K562 (cell line): ENCODE measurements around the gene CTPS2. TPM values are rescaled to one million over a fixed set of nuclear protein-coding genes. Genes with fewer than 3 reads are reported as not detected.

Experiments used
- ATAC-seq: fragments of 200-7000 bp; cut with Tn5 transposase; 3 replicates; pipeline ENCODE4 v1.9.1; 2020; ENCODE audit warnings: moderate library complexity
- BruUV-seq: library from RNA; stranded (reverse); fragments of 400-500 nt; replicated peaks from 2 replicates; lab custom pipeline; 2021; lab: Mats Ljungman, UMichigan
- CTCF ChIA-PET: fragments of 300-600 bp; formaldehyde crosslinking; extraction: SDS; loops from one replicate; lab custom pipeline; 2021; ENCODE audit warnings: low intra/inter-chr PET ratio; lab: Yijun Ruan, JAX
- POLR2A ChIA-PET: fragments of 300-600, 350-650 bp; sonication (Branson Sonifier 250); formaldehyde crosslinking; extraction: SDS; loops from one replicate; lab custom pipeline; 2021; ENCODE audit warnings: antibody characterized with exemption, inconsistent platforms; lab: Yijun Ruan, JAX
- DNase-seq, 4 experiments: peaks; one replicate each; pipeline versions ENCODE4 v3.0.0 to v3.0.0-alpha.2; 2011 to 2018; ENCODE audit warnings: low spot score in 3 of 4, mixed read lengths in 3 of 4; ENCODE audit errors: extremely low read depth in 1 of 4
- FAIRE-seq: peaks from 2 replicates; lab custom pipeline; 2011; peaks lifted over from hg19 to GRCh38; lab: Jason Lieb, UNC
- H2AFZ ChIP-seq: 2 replicates; pipeline ENCODE4 v1.6.0; 2011; ENCODE audit warnings: low read depth, low read length, control low read depth, inconsistent platforms
- H3K27ac ChIP-seq: fragments of 200-600 bp; 3 replicates; pipeline ENCODE4 v1.8.0; 2011; ENCODE audit warnings: low read depth, mild to moderate bottlenecking, control low read depth, inconsistent platforms, low read length, moderate library complexity, mixed read lengths; ENCODE audit errors: extremely low read depth
- H3K27me3 ChIP-seq, 2 experiments: fragments of 300-600 bp in 1 of 2; 2 replicates in 1 of 2; 3 replicates in 1 of 2; pipeline versions ENCODE4 v1.6.0 to v1.8.0; 2011; ENCODE audit warnings: inconsistent platforms in 2 of 2, low read length in 2 of 2, mild to moderate bottlenecking in 1 of 2, mixed read lengths in 1 of 2, moderate library complexity in 1 of 2; ENCODE audit not compliant: control insufficient read depth in 2 of 2, insufficient read depth in 2 of 2
- H3K36me3 ChIP-seq: fragments of 300-600 bp; 3 replicates; pipeline ENCODE4 v1.8.0; 2011; ENCODE audit warnings: mild to moderate bottlenecking, low read length, inconsistent platforms; ENCODE audit not compliant: control insufficient read depth, insufficient read depth
- H3K4me1 ChIP-seq, 2 experiments: fragments of 200-600 bp in 1 of 2; replicated peaks in 1 of 2; 2 replicates in 1 of 2; 3 replicates in 1 of 2; pipeline versions ENCODE4 v1.5.1 to v1.8.0; 2011; ENCODE audit warnings: inconsistent platforms in 2 of 2, low read length in 2 of 2, mild to moderate bottlenecking in 1 of 2, mixed read lengths in 1 of 2, moderate library complexity in 1 of 2; ENCODE audit not compliant: control insufficient read depth in 2 of 2, insufficient read depth in 2 of 2
- H3K4me2 ChIP-seq: 2 replicates; pipeline ENCODE4 v1.6.1; 2011; ENCODE audit warnings: low read length, control low read depth, inconsistent platforms, mixed read lengths; ENCODE audit not compliant: insufficient read depth
- H3K4me3 ChIP-seq: fragments of 200-600 bp; sonication (generic), shearing (Covaris generic); 2 replicates; pipeline ENCODE4 v1.5.1; 2016; ENCODE audit warnings: control low read depth, inconsistent platforms
- H3K79me2 ChIP-seq: fragments of 200-600 bp; 3 replicates; pipeline ENCODE4 v1.8.0; 2011; ENCODE audit warnings: low read length, inconsistent platforms; ENCODE audit not compliant: control insufficient read depth, insufficient read depth
- H3K9ac ChIP-seq, 2 experiments: 2 replicates each; pipeline versions ENCODE4 v1.6.0 to v1.6.1; 2011; ENCODE audit warnings: low read depth in 2 of 2, low read length in 2 of 2, control low read depth in 1 of 2, inconsistent platforms in 1 of 2, mild to moderate bottlenecking in 1 of 2, mixed read lengths in 1 of 2; ENCODE audit not compliant: insufficient read depth in 1 of 2
- H3K9me1 ChIP-seq: one replicate; pipeline ENCODE4 v1.6.0; 2011; ENCODE audit warnings: inconsistent platforms, mild to moderate bottlenecking, low read length, moderate library complexity; ENCODE audit not compliant: control insufficient read depth, insufficient read depth
- H3K9me3 ChIP-seq: replicated peaks from 2 replicates; pipeline ENCODE4 v1.5.1; 2011; ENCODE audit warnings: low read depth, low read length, inconsistent platforms; ENCODE audit not compliant: control insufficient read depth, insufficient read depth
- H4K20me1 ChIP-seq: replicated peaks from 2 replicates; pipeline ENCODE4 v1.6.1; 2011; ENCODE audit warnings: low read length, inconsistent platforms, mixed read lengths; ENCODE audit not compliant: control insufficient read depth, insufficient read depth
- HMGN3 ChIP-seq: IDR thresholded peaks from 2 replicates; pipeline ENCODE4 v1.6.1; 2011; ENCODE audit warnings: borderline replicate concordance, low read depth, mild to moderate bottlenecking, mixed read lengths, low read length; ENCODE audit not compliant: insufficient read length; ENCODE audit errors: extremely low read depth
- KHSRP ChIP-seq: fragments of 450-650 bp; IDR thresholded peaks from 2 replicates; pipeline ENCODE4 v1.6.1; 2017
- PURB ChIP-seq: sonication (generic); formaldehyde crosslinking; IDR thresholded peaks from 2 replicates; pipeline ENCODE4 v1.9.0; 2021; ENCODE audit warnings: low read depth, mild to moderate bottlenecking, missing genetic modification reagents
- RBM15 ChIP-seq: fragments of 200-400 bp; formaldehyde crosslinking; IDR thresholded peaks from 2 replicates; pipeline ENCODE4 v1.6.1; 2018; ENCODE audit warnings: mild to moderate bottlenecking, low read length, moderate library complexity; ENCODE audit not compliant: insufficient read depth
- RFX5 ChIP-seq: IDR thresholded peaks from 2 replicates; pipeline ENCODE4 v1.6.1; 2011; ENCODE audit warnings: low read depth, mild to moderate bottlenecking, improper control_type of control experiment, low read length
- SETDB1 ChIP-seq: IDR thresholded peaks from one replicate; pipeline ENCODE4 v1.6.1; 2012; ENCODE audit warnings: low read length, control low read depth, inconsistent platforms
- SNIP1 ChIP-seq: fragments of 450-650 bp; IDR thresholded peaks from 2 replicates; pipeline ENCODE4 v1.7.1; 2017; ENCODE audit warnings: low read depth, mild to moderate bottlenecking
- SP1 ChIP-seq: sonication (generic); formaldehyde crosslinking; IDR thresholded peaks from 2 replicates; pipeline ENCODE4 v1.8.1; 2022; ENCODE audit warnings: mild to moderate bottlenecking, missing genetic modification reagents
- SRSF9 ChIP-seq: fragments of 200-400 bp; formaldehyde crosslinking; IDR thresholded peaks from 2 replicates; pipeline ENCODE4 v1.6.1; 2017; ENCODE audit warnings: low read depth, low read length, borderline replicate concordance
- STAG1 ChIP-seq: sonication (generic); formaldehyde crosslinking; IDR thresholded peaks from 2 replicates; pipeline ENCODE4 v1.5.0; 2020; ENCODE audit warnings: missing genetic modification reagents, borderline replicate concordance
- ZNF408 ChIP-seq: fragments of 250-450 bp; sonication (Bioruptor Pico); IDR thresholded peaks from 2 replicates; pipeline ENCODE4 v1.4.0; 2020; ENCODE audit warnings: low read depth, mild to moderate bottlenecking, moderate library complexity
- ZNF699 ChIP-seq: fragments of 250-450 bp; sonication (Bioruptor Pico); IDR thresholded peaks from 2 replicates; pipeline ENCODE4 v1.8.0; 2021; ENCODE audit warnings: mild to moderate bottlenecking, moderate library complexity; ENCODE audit not compliant: insufficient replicate concordance
- WGBS: fragments of 100-300 bp; shearing (Covaris generic); methylation state at CpG from one replicate; pipeline ENCODE4 v1.1.6; 2016; ENCODE audit warnings: low coverage, mixed read lengths; ENCODE audit not compliant: insufficient coverage; ENCODE audit errors: missing lambda C conversion rate; 5-methylcytosine and 5-hydroxymethylcytosine counted together
- in situ Hi-C: fragments of 300-500 bp; cut with MboI; formaldehyde crosslinking; loops from 4 replicates; pipeline ENCODE4 v1.15.0; 2018; ENCODE audit warnings: inconsistent platforms, mixed read lengths
- intact Hi-C: fragments of 100-400 bp; cut with micrococcal nuclease; formaldehyde crosslinking; loops from 2 replicates; pipeline ENCODE4 v1.14.2; 2022
- polyA plus RNA-seq, 8 experiments: library from polyadenylated mRNA; depleted of rRNA in 4 of 8; stranded (reverse) in 5 of 8; unstranded in 3 of 8; fragments of >200 nt; fragmentation: Nextera tagmentation in 2 of 8; fragmentation: Illumina TruSeq in 1 of 8; extraction: Ambion mirVana in 2 of 8; extraction: Trizol in 1 of 8; gene quantifications; 2 replicates each; pipeline versions ENCODE4 v1.2.1 to v1.2.3, GENCODE V29; 2011 to 2014; ENCODE audit warnings: inconsistent platforms in 1 of 8, missing spikeins in 1 of 8
- total RNA-seq, 7 experiments: library from RNA; depleted of rRNA in 6 of 7; stranded (reverse); fragments of >200 nt in 6 of 7; fragmentation: Illumina TruSeq in 2 of 7; extraction: Trizol in 2 of 7; gene quantifications; 2 replicates each; pipeline versions ENCODE4 v1.2.1 to v1.2.3, GENCODE V29; 2011 to 2021; ENCODE audit warnings: low replicate concordance in 1 of 7
- TF ChIP-seq, protein P1 (sequence below): fragments of 250-450 bp; sonication (Bioruptor Pico); IDR thresholded peaks from 2 replicates; pipeline ENCODE4 v1.5.0; 2021; ENCODE audit warnings: mild to moderate bottlenecking, moderate library complexity
- TF ChIP-seq, protein P2 (sequence below): sonication (generic); formaldehyde crosslinking; IDR thresholded peaks from 2 replicates; pipeline ENCODE4 v1.8.0; 2022; ENCODE audit warnings: mild to moderate bottlenecking, missing genetic modification reagents
- TF ChIP-seq, protein P3 (sequence below): fragments of 450-650 bp; formaldehyde crosslinking; IDR thresholded peaks from 2 replicates; pipeline ENCODE4 v1.4.0; 2020; ENCODE audit warnings: mild to moderate bottlenecking, moderate library complexity
- TF ChIP-seq, protein P4 (sequence below): IDR thresholded peaks from 2 replicates; pipeline ENCODE4 v1.6.1; 2011; ENCODE audit not compliant: insufficient read length; ENCODE audit errors: extremely low read depth

Gene CTPS2
- total and polyA plus RNA-seq, 9 of the 15 experiments (the other 6 are each of a cell fraction or from before 2014, with no cell fraction given): 5.4 to 19.5 (median 14.1) TPM

DNA sequence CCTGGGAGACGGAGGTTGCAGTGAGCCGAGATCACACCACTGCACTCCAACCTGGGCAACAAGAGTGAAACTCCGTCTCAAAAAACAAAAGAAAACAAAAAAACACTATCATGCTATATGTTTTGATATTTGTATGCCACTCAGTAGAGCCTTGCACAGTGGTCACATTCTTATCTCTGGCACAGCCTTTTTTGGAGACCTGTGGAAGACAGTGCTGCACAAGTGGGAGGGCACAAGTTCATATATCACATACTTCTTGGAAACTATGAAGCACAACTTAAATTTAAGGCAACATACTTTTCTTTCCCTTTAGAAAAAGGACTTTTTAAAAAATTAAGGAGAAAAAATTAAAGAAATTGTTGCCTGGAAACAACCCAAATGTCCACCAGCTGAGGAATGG lies 76.9 kb downstream of the CTPS2 start:
- in situ Hi-C loops: no loop called here
- TF ChIP-seq ZNF699 (CRISPR knock-in tag) (no peak), STAG1 (no peak), RFX5 (no peak), SP1 (CRISPR knock-in tag) (no peak), ZNF408 (CRISPR knock-in tag) (no peak), KHSRP (no peak), HMGN3 (no peak), SNIP1 (no peak), PURB (CRISPR knock-in tag) (no peak), SRSF9 (no peak), RBM15 (no peak), SETDB1 (no peak)
- TF ChIP-seq, protein P1, sequence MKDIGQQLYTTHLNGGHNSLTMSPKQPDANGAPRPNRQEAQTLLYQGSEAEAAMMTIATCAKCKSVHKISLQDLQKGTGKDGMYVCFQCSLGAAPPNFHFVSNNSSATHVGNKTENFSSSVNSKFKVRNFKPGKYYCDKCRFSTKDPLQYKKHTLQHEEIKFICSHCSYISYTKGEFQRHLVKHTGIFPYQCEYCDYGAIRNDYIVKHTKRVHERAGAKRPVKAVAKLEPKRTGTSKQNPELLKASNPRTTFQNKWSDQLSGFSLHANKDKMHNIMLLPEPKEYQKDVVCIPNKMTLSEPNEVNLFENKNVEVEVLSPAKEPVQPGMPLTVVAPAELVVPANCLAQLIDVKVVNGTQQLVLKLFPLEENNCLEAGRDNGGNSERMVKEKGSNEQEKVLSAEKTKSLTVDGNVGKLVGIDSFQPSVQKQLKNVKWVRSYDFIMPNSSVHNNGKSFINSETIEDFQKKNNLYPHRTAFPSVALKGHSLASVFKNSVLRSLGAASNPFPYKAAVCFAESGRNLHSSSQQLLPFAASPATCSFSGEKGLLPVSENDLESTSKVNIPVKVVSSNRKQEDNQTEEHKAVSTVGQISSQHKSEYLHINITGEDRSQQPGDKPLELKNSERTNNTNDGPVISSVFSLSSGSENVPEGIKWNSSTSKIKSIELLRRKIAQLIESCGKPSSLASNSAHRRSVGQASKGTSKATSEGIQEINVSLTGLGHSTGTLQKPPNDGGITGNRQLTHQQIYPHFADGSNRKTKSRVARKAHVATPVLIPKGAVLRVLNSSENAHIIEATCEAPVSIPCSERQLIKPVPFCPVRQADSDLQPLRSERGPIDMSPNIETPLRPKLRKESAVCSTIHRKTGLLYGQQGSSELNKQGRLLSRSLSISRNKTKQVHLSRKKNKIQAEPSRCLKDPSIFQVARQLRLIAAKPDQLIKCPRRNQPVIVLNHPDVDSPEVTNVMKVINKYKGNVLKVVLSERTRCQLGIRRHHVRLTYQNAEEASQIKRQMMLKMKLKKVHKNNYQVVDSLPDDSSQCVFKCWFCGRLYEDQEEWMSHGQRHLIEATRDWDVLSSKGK: no peak
- TF ChIP-seq, protein P2, sequence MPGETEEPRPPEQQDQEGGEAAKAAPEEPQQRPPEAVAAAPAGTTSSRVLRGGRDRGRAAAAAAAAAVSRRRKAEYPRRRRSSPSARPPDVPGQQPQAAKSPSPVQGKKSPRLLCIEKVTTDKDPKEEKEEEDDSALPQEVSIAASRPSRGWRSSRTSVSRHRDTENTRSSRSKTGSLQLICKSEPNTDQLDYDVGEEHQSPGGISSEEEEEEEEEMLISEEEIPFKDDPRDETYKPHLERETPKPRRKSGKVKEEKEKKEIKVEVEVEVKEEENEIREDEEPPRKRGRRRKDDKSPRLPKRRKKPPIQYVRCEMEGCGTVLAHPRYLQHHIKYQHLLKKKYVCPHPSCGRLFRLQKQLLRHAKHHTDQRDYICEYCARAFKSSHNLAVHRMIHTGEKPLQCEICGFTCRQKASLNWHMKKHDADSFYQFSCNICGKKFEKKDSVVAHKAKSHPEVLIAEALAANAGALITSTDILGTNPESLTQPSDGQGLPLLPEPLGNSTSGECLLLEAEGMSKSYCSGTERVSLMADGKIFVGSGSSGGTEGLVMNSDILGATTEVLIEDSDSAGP (CRISPR knock-in tag): no peak
- TF ChIP-seq, protein P3, sequence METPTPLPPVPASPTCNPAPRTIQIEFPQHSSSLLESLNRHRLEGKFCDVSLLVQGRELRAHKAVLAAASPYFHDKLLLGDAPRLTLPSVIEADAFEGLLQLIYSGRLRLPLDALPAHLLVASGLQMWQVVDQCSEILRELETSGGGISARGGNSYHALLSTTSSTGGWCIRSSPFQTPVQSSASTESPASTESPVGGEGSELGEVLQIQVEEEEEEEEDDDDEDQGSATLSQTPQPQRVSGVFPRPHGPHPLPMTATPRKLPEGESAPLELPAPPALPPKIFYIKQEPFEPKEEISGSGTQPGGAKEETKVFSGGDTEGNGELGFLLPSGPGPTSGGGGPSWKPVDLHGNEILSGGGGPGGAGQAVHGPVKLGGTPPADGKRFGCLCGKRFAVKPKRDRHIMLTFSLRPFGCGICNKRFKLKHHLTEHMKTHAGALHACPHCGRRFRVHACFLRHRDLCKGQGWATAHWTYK (CRISPR knock-in tag): no peak
- TF ChIP-seq, protein P4, sequence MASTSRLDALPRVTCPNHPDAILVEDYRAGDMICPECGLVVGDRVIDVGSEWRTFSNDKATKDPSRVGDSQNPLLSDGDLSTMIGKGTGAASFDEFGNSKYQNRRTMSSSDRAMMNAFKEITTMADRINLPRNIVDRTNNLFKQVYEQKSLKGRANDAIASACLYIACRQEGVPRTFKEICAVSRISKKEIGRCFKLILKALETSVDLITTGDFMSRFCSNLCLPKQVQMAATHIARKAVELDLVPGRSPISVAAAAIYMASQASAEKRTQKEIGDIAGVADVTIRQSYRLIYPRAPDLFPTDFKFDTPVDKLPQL: no peak
- TF ChIP-seq, all 486 proteins: peak for 0
- Histone ChIP-seq H3K4me3 (no peak overlapping the region), H3K9me1 (no peaks in the 10 kb centered on the region), H2AFZ (no peak overlapping the region), H3K27ac (no peak overlapping the region), H3K4me1 (peaks cover 6 to 13% of the 10 kb centered on the region in 2 experiments; a peak in 3 of 5 replicates), H3K9me3 (no peaks in the 10 kb centered on the region), H3K79me2 (no peaks in the 10 kb centered on the region), H3K27me3 (no peaks in the 10 kb centered on the region), H3K4me2 (no peak overlapping the region), H4K20me1 (no peaks in the 10 kb centered on the region), H3K36me3 (no peaks in the 10 kb centered on the region), H3K9ac (no peak overlapping the region)
- FAIRE-seq (no peak), DNase-seq (no peak), ATAC-seq (no peak)
- 100% methylated on average over 1 of the region's 3 CpGs for WGBS
- POLR2A ChIA-PET: no interaction called here
- CTCF ChIA-PET: no interaction called here
- intact Hi-C loops: no loop called here
- no TSS peak for BruUV-seq
